Mammary epithelial cell (primary cell): ENCODE results near the gene SRRM5.

ENCODE experiments used
- CTCF ChIP-seq, 2 donors: IDR thresholded peaks in 1 of 2; conservative IDR thresholded peaks in 1 of 2; 2 replicates each; pipeline ENCODE4 v1.5.1; 2011 to 2012; ENCODE audit warnings: inconsistent platforms in 2 of 2, low read length in 2 of 2, mild to moderate bottlenecking in 2 of 2, control low read depth in 1 of 2, low read depth in 1 of 2; ENCODE audit not compliant: insufficient read depth in 1 of 2; ENCODE audit errors: extremely low read depth in 1 of 2
- EZH2 ChIP-seq: IDR thresholded peaks from 2 replicates; pipeline ENCODE4 v1.6.1; 2012; ENCODE audit warnings: low read length, inconsistent platforms, borderline replicate concordance

- TF ChIP-seq CTCF (conservative IDR thresholded peaks at IDR 0.05 in 1 of 2, IDR thresholded peaks at IDR 0.05 in 1 of 2; ENCODE audit: extremely low read depth in 1 of 2, insufficient read depth in 1 of 2, low read depth in 1 of 2, low read length in 2 of 2), result peak; percentile 71 to 90
- no peak for TF ChIP-seq EZH2
Measured at GRCh38 chr19:43651758-43652545, 40.1 kb downstream of the SRRM5 start.
